ENCODE measurements around the gene SDCBP2.

Gene SDCBP2

DNA sequence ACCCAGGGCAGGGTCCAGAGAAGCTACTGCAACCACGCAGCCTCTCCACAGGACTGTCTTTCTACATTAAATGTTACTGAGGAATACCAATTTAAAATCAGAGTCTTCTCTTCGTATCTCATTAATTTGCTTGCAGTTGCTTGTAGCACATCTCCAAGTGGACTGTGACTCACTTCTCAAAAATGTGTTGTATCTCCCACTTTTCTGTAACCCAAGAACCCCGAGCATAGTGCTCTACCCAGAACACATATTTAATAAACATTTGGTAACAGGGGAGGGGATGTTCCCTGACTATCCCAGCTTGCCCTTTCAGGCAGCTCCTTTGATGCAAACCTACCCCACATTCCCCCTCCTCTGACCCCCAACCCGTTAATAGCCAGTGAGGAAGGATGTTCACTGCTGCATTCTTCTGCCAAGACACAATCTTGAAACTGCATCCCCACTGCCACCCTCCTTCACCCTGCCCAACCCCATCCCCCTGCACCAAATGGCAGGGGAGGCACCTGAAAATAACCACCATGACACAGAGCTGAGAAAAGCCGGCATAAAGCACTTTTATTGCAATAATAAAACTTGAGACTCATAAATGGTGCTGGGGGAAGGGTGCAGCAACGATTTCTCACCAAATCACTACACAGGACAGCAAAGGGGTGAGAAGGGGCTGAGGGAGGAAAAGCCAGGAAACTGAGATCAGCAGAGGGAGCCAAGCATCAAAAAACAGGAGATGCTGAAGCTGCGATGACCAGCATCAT is 39.7 kb upstream of the SDCBP2 start:
- Histone ChIP-seq H3K4me1 (peaks cover 0 to 15% (median 5%) of the 10 kb centered on the region in 4 donors), H3K9me3 (no peaks in the 10 kb centered on the region), H3K27me3 (no peaks in the 10 kb centered on the region), H3K36me3 (peaks cover 3 to 62% (median 29%) of the 10 kb centered on the region in 3 donors), H3K4me3 (no peak overlapping the region), H3K27ac (no peak overlapping the region)
- intact Hi-C loops (cut with DNase I; ENCODE audit: low total_unique reads), result no loop called here
- DNase-seq, result no peak
- TF ChIP-seq, protein P1, sequence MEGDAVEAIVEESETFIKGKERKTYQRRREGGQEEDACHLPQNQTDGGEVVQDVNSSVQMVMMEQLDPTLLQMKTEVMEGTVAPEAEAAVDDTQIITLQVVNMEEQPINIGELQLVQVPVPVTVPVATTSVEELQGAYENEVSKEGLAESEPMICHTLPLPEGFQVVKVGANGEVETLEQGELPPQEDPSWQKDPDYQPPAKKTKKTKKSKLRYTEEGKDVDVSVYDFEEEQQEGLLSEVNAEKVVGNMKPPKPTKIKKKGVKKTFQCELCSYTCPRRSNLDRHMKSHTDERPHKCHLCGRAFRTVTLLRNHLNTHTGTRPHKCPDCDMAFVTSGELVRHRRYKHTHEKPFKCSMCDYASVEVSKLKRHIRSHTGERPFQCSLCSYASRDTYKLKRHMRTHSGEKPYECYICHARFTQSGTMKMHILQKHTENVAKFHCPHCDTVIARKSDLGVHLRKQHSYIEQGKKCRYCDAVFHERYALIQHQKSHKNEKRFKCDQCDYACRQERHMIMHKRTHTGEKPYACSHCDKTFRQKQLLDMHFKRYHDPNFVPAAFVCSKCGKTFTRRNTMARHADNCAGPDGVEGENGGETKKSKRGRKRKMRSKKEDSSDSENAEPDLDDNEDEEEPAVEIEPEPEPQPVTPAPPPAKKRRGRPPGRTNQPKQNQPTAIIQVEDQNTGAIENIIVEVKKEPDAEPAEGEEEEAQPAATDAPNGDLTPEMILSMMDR (IDR thresholded peaks at IDR 0.05), result no peak

DNA sequence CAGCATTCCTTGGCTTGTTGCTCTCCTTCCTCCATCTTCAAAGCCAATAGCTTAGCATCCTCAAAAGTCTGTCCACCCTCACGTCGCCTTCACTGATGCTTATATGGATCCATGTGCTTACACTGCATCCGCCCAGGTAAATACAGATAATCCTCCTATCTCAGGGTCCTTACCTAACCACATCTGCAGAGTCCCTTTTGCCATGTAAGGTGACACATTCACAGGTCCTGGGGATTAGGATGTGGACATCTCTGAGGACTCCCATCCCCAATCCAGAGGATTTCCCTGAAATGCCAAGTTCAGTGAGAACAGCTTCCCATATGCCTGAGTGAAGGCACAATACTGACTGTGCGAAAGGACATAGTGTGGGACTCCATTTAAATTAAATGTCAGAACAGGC is 38.5 kb upstream of the SDCBP2 start:
- Histone ChIP-seq H3K9me3 (no peaks in the 10 kb centered on the region), H3K27ac (no peak overlapping the region), H3K4me1 (peaks cover 0 to 9% (median 4%) of the 10 kb centered on the region in 4 donors), H3K27me3 (no peaks in the 10 kb centered on the region), H3K36me3 (peaks cover 3 to 51% (median 29%) of the 10 kb centered on the region in 3 donors), H3K4me3 (no peak overlapping the region)
- intact Hi-C loops (cut with DNase I; ENCODE audit: low total_unique reads), result no loop called here
- TF ChIP-seq, protein P1 (IDR thresholded peaks at IDR 0.05), result no peak
- no peak for DNase-seq

DNA sequence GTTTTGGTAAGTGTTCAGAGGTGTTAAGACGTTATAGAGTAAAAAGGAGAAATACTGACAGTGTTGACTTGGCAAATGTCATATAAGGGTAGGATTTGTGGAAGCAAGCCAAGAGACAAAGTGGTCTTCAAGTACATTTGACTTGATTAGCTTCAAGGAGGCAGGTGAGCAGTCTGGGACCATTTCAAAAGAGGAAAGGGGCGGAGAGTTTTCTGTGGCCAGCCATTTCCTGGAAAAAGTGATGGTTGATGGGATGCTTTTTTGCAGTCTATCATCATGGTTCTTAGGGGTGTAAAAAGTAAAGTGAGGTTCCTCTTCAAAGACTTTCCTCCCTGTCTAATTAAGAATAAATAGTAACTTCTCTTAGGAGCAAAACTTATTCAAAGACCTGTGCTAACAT is 35.2 kb upstream of the SDCBP2 start:
- Histone ChIP-seq H3K36me3 (peaks cover 6 to 36% (median 18%) of the 10 kb centered on the region in 3 donors), H3K4me3 (no peak overlapping the region), H3K27ac (no peak overlapping the region), H3K27me3 (no peaks in the 10 kb centered on the region), H3K4me1 (no peaks in the 10 kb centered on the region), H3K9me3 (no peaks in the 10 kb centered on the region)
- intact Hi-C loops (cut with DNase I; ENCODE audit: low total_unique reads), result no loop called here
- DNase-seq, result no peak
- TF ChIP-seq, protein P1 (IDR thresholded peaks at IDR 0.05), result no peak

DNA sequence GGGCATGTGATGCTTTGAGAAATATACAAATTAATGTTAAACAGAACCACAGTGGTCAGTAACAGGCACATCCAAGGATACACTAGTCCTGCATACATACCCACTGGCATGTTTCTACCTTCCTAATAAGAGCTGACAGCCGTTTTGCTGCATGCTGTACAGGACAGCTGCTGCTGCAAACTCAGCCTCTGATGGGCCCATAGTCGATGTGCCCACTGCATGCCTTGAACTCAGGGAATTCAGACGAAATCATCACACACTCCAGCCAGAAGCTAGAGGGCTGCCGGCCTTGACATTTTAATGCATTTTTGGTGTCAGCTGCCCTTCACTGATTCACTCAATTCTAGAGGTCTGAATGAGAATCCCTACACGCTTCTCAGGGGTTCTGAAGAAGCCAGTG is 34.6 kb upstream of the SDCBP2 start:
- DNase-seq, result no peak
- no peaks in the 10 kb centered on the region for H3K4me1 ChIP-seq
- no peak overlapping the region for H3K4me3 ChIP-seq
- H3K9me3 ChIP-seq, result no peaks in the 10 kb centered on the region
- intact Hi-C loops (cut with DNase I; ENCODE audit: low total_unique reads), result no loop called here
- H3K27ac ChIP-seq, result no peak overlapping the region
- TF ChIP-seq, protein P1 (IDR thresholded peaks at IDR 0.05), result no peak
- peaks cover 6 to 34% (median 14%) of the 10 kb centered on the region in 3 donors for H3K36me3 ChIP-seq
- H3K27me3 ChIP-seq, result no peaks in the 10 kb centered on the region

DNA sequence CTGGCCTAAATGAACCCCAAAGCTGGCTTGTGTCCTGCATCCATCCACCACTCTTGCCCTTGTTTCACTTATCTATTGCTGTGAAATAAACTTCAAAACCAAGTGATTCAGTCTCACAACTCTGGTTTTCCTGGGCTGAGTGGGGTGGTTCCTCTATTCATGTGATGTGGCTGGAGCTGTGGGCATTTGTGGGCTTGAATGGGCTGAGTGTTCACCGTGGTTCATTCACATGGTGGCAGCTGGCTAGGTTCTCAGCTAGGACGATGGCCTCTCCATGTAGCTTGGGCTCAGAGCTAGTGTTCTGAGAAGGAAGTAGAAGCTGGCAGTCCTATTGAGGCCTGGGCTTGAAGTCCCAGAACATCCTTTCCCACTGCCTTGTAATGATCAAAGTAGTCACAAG is 33.5 kb upstream of the SDCBP2 start:
- H3K27ac ChIP-seq, result no peak overlapping the region

More for the DNA sequence above, 33.5 kb upstream of the SDCBP2 start:
- Histone ChIP-seq H3K4me3 (no peak overlapping the region), H3K36me3 (peaks cover 6 to 28% (median 8%) of the 10 kb centered on the region in 3 donors), H3K27me3 (no peaks in the 10 kb centered on the region), H3K9me3 (no peaks in the 10 kb centered on the region), H3K4me1 (no peaks in the 10 kb centered on the region)
- intact Hi-C loops (cut with DNase I; ENCODE audit: low total_unique reads), result no loop called here
- DNase-seq, result no peak
- TF ChIP-seq, protein P1 (IDR thresholded peaks at IDR 0.05), result no peak

All from tibial artery (tissue), 4 donors.